Cardiac fibroblast (primary cell): Measurements from ENCODE around the gene PEX14.
A peak's percentile ranks its signal among the peaks of the same experiment; 100 is the strongest.
"Not testable (repeated sequence)": the region's sequence is repeated elsewhere in the genome, so short reads cannot be mapped to it uniquely, and the experiment has no call there.

ENCODE experiments used
- DNase-seq, 2 donors: peaks; one replicate each; pipeline versions ENCODE4 v3.0.0 to v3.0.0-alpha.2; 2010; ENCODE audit warnings: low read depth in 2 of 2
- H3K4me3 ChIP-seq, 2 donors: replicated peaks in 1 of 2; 1 replicate in 1 of 2; 2 replicates in 1 of 2; pipeline ENCODE4 v1.5.1; 2011; ENCODE audit warnings: low read depth in 2 of 2, low read length in 2 of 2, mild to moderate bottlenecking in 2 of 2, moderate library complexity in 1 of 2
- CTCF ChIP-seq: IDR thresholded peaks from one replicate; pipeline ENCODE4 v1.5.1; 2011; ENCODE audit warnings: low read depth, mild to moderate bottlenecking, low read length, inconsistent platforms

PEX14 gene

GRCh38 chr1:10470043-10470442 is 4.7 kb upstream of the PEX14 start:
- DNase-seq: no peak
- no peak for TF ChIP-seq CTCF
- H3K4me3 ChIP-seq: no peak overlapping the region

- peak in 1 of 2 donors; percentile 44 for DNase-seq
- TF ChIP-seq CTCF: no peak
- peak overlapping the region; percentile 78 to 86 for H3K4me3 ChIP-seq
Measured at GRCh38 chr1:10471411-10472219, 3.1 kb upstream of the PEX14 start.

GRCh38 chr1:10472220-10473144 is 2.3 kb upstream of the PEX14 start, which contains the start of gene DFFA:
Gene DFFA (minus strand): TSS chr1:10472529. CDS start chr1:10472458, 71 bp downstream.
- peak within 1 kb of the TSS; percentile 78 to 86 for H3K4me3 ChIP-seq
- no peak for TF ChIP-seq CTCF
- DNase-seq: peak; percentile 96 to 97

GRCh38 chr1:10473145-10473765 is 1.5 kb upstream of the PEX14 start:
- no peak for DNase-seq
- no peak overlapping the region for H3K4me3 ChIP-seq
- no peak for TF ChIP-seq CTCF

GRCh38 chr1:10474309-10474612 is 489 bp upstream of the PEX14 start:
- peak overlapping the region; percentile 89 to 96 for H3K4me3 ChIP-seq
- DNase-seq: not testable (repeated sequence)

- H3K4me3 ChIP-seq: peak overlapping the region; percentile 89 to 96
- DNase-seq: no peak
- TF ChIP-seq CTCF: no peak
Measured at GRCh38 chr1:10475510-10475909, 760 bp downstream of the PEX14 start.

GRCh38 chr1:10479296-10479695 is 4.5 kb downstream of the PEX14 start:
- H3K4me3 ChIP-seq: no peak overlapping the region
- no peak for DNase-seq
- no peak for TF ChIP-seq CTCF
